Stomach smooth muscle (tissue), 2 donors: ENCODE data around the gene NINJ2.

Source experiments
- H3K27ac ChIP-seq: one replicate; pipeline ENCODE4 v1.7.0; 2013; ENCODE audit warnings: mild to moderate bottlenecking, low read length, inconsistent platforms
- H3K27me3 ChIP-seq, 2 donors: one replicate each; pipeline ENCODE4 v1.7.0; 2013; ENCODE audit warnings: low read length in 2 of 2; ENCODE audit not compliant: insufficient read depth in 2 of 2, control insufficient read depth in 1 of 2
- H3K36me3 ChIP-seq, 2 donors: one replicate each; pipeline ENCODE4 v1.7.0; 2013; ENCODE audit warnings: low read length in 2 of 2; ENCODE audit not compliant: control insufficient read depth in 2 of 2, insufficient read depth in 2 of 2
- H3K4me1 ChIP-seq: one replicate; pipeline ENCODE4 v1.7.0; 2013; ENCODE audit warnings: low read length; ENCODE audit not compliant: control insufficient read depth, insufficient read depth
- H3K4me3 ChIP-seq, 2 donors: one replicate each; pipeline ENCODE4 v1.7.0; 2013; ENCODE audit warnings: low read length in 2 of 2
- H3K9ac ChIP-seq, 2 donors: one replicate each; pipeline ENCODE4 v1.7.0; 2013; ENCODE audit warnings: low read length in 2 of 2, mild to moderate bottlenecking in 1 of 2
- H3K9me3 ChIP-seq, 2 donors: one replicate each; pipeline ENCODE4 v1.7.0; 2013; ENCODE audit warnings: low read length in 2 of 2; ENCODE audit not compliant: control insufficient read depth in 2 of 2
- donor health status: healthy.
- donor health status: Pancreatic carcinoma.

The NINJ2 gene

GRCh38 chr12:612293-612692 lies 51.0 kb downstream of the NINJ2 start:
- no peaks in the 10 kb centered on the region for H3K27me3 ChIP-seq
- no peak overlapping the region for H3K4me3 ChIP-seq
- H3K4me1 ChIP-seq = no peaks in the 10 kb centered on the region
- H3K36me3 ChIP-seq = no peaks in the 10 kb centered on the region
- H3K27ac ChIP-seq = no peak overlapping the region
- no peak overlapping the region for H3K9ac ChIP-seq
- no peaks in the 10 kb centered on the region for H3K9me3 ChIP-seq

- Histone ChIP-seq H3K4me3 (no peak overlapping the region), H3K9ac (no peak overlapping the region), H3K27me3 (no peaks in the 10 kb centered on the region), H3K9me3 (no peaks in the 10 kb centered on the region), H3K4me1 (no peaks in the 10 kb centered on the region), H3K27ac (no peak overlapping the region), H3K36me3 (no peaks in the 10 kb centered on the region)
These were observed 51.5 kb downstream of the NINJ2 start for GRCh38 chr12:611721-612120.

GRCh38 chr12:608921-609320 lies 54.3 kb downstream of the NINJ2 start:
- Histone ChIP-seq H3K9ac (no peak overlapping the region), H3K9me3 (no peaks in the 10 kb centered on the region), H3K4me1 (no peaks in the 10 kb centered on the region), H3K4me3 (no peak overlapping the region), H3K27me3 (no peaks in the 10 kb centered on the region), H3K27ac (no peak overlapping the region), H3K36me3 (no peaks in the 10 kb centered on the region)

- no peaks in the 10 kb centered on the region for H3K9me3 ChIP-seq
These were observed 54.8 kb downstream of the NINJ2 start for GRCh38 chr12:608413-608812.

GRCh38 chr12:607541-608001 lies 55.7 kb downstream of the NINJ2 start:
- Histone ChIP-seq H3K36me3 (no peaks in the 10 kb centered on the region), H3K4me1 (no peaks in the 10 kb centered on the region), H3K27me3 (no peaks in the 10 kb centered on the region), H3K27ac (no peak overlapping the region), H3K9ac (no peak overlapping the region), H3K9me3 (no peaks in the 10 kb centered on the region), H3K4me3 (no peak overlapping the region)

More at GRCh38 chr12:608413-608812, 54.8 kb downstream of the NINJ2 start:
- Histone ChIP-seq H3K4me1 (no peaks in the 10 kb centered on the region), H3K27me3 (no peaks in the 10 kb centered on the region), H3K4me3 (no peak overlapping the region), H3K27ac (no peak overlapping the region), H3K36me3 (no peaks in the 10 kb centered on the region), H3K9ac (no peak overlapping the region)

GRCh38 chr12:604956-605355 lies 58.3 kb downstream of the NINJ2 start:
- Histone ChIP-seq H3K9me3 (no peaks in the 10 kb centered on the region), H3K4me1 (no peaks in the 10 kb centered on the region), H3K36me3 (no peaks in the 10 kb centered on the region), H3K4me3 (no peak overlapping the region), H3K9ac (no peak overlapping the region), H3K27me3 (no peaks in the 10 kb centered on the region), H3K27ac (no peak overlapping the region)

- H3K9ac ChIP-seq = no peak overlapping the region
- no peaks in the 10 kb centered on the region for H3K4me1 ChIP-seq
- no peaks in the 10 kb centered on the region for H3K27me3 ChIP-seq
- no peak overlapping the region for H3K27ac ChIP-seq
- no peaks in the 10 kb centered on the region for H3K9me3 ChIP-seq
- no peaks in the 10 kb centered on the region for H3K36me3 ChIP-seq
- H3K4me3 ChIP-seq = no peak overlapping the region
These were observed 60.6 kb downstream of the NINJ2 start for GRCh38 chr12:602700-603068.

GRCh38 chr12:601976-602699 lies 61.1 kb downstream of the NINJ2 start:
- Histone ChIP-seq H3K36me3 (no peaks in the 10 kb centered on the region), H3K27ac (no peak overlapping the region), H3K9ac (no peak overlapping the region), H3K27me3 (no peaks in the 10 kb centered on the region), H3K9me3 (no peaks in the 10 kb centered on the region), H3K4me3 (no peak overlapping the region), H3K4me1 (no peaks in the 10 kb centered on the region)

- Histone ChIP-seq H3K4me3 (no peak overlapping the region), H3K27me3 (no peaks in the 10 kb centered on the region), H3K9ac (no peak overlapping the region), H3K27ac (no peak overlapping the region), H3K36me3 (no peaks in the 10 kb centered on the region), H3K4me1 (no peaks in the 10 kb centered on the region), H3K9me3 (no peaks in the 10 kb centered on the region)
These were observed 63.5 kb downstream of the NINJ2 start for GRCh38 chr12:599756-600155.

- no peaks in the 10 kb centered on the region for H3K4me1 ChIP-seq
- no peak overlapping the region for H3K27ac ChIP-seq
These were observed 65.2 kb downstream of the NINJ2 start for GRCh38 chr12:597926-598568.

More at GRCh38 chr12:597926-598568, 65.2 kb downstream of the NINJ2 start:
- Histone ChIP-seq H3K9ac (no peak overlapping the region), H3K27me3 (no peaks in the 10 kb centered on the region), H3K9me3 (no peaks in the 10 kb centered on the region), H3K36me3 (no peaks in the 10 kb centered on the region), H3K4me3 (no peak overlapping the region)
